GM12874 (cell line): ENCODE measurements around the gene QSOX2.

Experiments used
- TF ChIP-seq, protein P1 (sequence below): IDR thresholded peaks from 2 replicates; pipeline ENCODE4 v1.5.1; 2011; ENCODE audit warnings: low read depth, mild to moderate bottlenecking, control low read depth, low read length, moderate library complexity; ENCODE audit not compliant: insufficient read depth

QSOX2 gene

DNA sequence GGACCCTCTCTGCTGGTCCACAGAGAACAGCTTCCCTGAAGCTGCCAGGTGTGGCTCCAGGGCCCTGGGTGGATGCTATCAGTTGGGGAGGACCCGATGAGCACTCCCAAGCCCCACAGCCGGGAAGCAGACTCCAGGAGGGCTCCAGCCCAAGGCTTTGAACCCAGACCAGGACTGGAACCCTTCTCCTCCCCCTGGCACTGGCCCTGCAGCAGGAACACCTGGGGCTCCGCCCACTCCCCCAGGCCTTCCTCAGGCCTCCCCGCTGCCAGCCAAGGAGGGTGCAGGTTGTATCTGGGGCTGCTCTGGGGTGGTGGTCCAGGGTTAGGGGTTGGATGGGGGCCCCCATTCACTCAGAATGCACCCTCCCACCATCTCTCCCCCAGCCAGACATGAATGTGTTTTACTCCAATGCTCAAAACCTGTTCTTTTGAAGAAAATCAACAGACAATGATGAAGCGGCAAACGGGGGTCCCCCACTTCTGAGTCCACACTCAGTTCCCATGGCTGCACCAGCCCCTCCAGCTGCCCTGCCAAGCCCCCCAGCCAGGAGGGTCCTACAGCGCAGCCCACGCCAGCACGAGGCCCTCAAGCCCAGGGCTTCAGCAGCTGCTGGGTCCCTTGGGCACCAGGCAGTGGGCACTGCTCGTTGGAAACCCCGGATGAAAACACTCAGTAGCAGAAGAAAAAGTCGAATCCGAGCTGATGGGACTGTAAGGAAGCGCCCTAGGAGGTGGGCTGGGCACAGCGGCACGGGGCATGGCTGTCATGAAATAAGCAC lies 35.1 kb upstream of the QSOX2 start:
- TF ChIP-seq, protein P1, sequence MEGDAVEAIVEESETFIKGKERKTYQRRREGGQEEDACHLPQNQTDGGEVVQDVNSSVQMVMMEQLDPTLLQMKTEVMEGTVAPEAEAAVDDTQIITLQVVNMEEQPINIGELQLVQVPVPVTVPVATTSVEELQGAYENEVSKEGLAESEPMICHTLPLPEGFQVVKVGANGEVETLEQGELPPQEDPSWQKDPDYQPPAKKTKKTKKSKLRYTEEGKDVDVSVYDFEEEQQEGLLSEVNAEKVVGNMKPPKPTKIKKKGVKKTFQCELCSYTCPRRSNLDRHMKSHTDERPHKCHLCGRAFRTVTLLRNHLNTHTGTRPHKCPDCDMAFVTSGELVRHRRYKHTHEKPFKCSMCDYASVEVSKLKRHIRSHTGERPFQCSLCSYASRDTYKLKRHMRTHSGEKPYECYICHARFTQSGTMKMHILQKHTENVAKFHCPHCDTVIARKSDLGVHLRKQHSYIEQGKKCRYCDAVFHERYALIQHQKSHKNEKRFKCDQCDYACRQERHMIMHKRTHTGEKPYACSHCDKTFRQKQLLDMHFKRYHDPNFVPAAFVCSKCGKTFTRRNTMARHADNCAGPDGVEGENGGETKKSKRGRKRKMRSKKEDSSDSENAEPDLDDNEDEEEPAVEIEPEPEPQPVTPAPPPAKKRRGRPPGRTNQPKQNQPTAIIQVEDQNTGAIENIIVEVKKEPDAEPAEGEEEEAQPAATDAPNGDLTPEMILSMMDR: no peak

DNA sequence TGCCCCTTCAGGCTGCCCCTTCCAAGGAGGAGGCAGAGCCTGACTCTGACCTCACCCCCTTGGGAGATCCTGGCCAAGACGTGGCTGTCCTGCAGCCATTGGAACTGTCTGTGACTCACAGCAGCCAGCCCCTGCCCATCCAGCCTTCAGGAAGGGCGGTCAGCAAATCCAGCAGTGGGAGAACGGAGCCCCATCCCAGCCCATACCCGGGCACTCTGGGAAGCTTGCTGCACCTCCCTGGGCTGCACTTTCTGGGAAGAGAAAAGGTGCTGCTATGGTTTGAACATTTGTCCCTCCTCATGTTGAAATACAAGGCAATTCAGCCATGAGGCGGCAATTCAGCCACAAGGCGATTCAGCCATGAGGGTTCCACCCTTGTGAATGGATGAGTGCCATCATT lies 33.9 kb upstream of the QSOX2 start:
- TF ChIP-seq, protein P1: no peak

DNA sequence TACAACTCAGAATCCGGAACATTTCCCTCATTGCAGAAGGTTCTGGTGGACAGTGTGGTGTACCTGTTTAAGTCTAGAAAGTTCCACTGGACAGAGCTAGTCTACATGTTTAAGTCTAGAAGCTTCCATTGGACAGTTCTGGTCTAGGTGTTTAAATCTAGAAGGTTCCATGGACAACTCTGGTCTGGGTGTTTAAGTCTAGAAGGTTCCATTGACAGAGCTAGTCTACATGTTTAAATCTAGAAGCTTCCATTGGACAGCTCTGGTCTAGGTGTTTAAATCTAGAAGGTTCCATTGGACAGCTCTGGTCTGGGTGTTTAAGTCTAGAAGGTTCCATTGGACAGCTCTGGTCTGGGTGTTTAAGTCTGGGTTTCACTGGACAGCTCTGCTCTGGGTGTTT lies 33.3 kb upstream of the QSOX2 start:
- TF ChIP-seq, protein P1: no peak

DNA sequence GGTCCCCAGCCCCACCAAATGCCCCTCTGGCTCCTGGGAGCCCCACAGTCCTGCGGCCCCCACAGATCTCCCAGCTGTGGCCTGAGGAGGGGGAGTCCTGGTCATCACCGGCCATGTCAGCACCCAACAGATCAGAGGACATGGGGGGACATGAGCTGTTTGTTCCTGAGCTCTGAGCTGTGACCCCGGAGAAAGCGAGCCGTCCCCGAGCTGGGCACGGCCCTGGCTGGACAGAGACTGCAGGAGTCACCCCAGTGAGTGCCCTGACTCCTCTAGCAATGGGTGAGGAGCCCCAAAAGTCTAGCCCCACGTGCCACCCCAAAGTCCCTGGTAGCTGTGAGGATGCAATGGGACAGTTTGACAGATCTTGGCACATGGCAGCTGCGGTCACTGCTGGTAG lies 32.6 kb upstream of the QSOX2 start:
- TF ChIP-seq, protein P1: no peak

DNA sequence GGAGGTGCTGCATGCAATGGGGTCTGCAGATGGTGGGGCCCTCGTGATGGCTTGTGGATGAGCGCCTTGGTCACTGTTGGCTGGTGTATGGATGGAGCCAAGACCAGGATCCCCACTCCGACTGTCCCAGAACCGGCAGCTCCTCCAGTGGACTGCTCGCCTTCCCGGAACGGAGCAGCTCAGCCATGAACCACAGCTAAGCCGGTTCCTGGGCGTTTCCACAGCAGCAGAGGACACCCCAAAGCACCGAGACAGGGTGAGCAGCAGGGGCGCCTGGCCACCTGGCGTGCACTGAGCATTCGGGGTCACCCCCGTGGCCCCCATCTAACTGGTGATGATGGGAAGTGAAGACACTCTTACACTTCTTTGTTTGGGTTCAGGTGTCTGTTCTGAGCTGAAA lies 32.1 kb upstream of the QSOX2 start:
- TF ChIP-seq, protein P1: 0 out of 2 replicates have a peak, but pooled peaks have one; percentile 19

DNA sequence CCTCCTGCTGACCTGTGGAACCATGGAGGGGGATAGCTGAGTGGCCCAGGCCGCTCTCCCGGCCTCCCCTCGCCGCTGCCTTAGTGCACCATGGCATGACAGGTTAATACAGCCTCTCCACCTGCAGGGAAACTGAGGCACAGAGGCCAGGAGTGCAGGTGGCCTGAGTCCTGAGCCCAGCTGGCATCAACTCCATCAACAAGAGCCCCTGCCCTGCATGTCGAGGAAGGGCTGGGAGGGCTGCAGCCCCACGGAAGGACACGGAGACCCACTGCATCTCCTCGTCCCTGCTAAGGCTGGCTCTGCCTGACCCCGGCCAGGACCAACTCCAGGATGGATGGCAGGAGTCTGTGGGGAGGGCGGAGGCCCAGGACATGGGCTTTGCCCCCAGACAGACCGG lies 31.1 kb upstream of the QSOX2 start:
- TF ChIP-seq, protein P1: no peak

DNA sequence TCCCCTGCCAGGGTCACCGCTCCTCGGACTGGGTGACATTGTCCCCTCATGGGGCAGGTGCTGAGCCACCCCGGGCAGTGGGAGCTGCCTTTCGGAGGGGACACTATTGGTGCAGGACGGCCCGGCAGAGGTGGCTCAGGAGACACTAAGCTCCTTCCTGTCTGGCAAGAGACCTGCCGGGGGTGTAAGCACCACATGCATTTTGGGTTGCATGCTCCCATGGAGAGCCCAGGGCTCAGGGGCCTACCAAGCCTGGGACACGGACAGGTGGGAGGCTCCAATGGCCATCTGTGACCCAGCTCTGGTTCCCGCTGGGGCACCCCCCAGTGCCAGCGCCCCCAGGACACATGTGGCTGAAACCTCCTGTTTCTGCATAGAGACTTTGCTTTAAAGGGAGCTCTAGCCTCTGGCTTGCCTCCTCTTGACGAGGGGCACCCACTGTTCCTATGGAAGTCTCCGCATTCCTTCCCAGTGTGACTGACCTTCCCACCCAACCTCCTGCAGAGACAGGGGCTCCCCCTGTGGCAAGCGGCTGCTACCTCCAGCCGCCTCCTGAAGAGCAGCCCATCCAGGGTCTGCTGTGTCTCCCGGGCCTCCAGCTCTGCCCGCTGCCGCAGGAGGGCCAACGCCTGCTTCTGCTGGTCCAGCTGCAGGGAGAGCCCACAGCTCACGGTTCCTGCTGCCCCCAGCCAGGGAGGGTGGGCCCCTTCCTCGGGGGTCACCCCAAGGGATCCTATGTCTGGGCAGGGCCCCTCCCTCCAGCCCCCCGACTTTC lies 30.2 kb upstream of the QSOX2 start:
- TF ChIP-seq, protein P1: no peak
